Fibroblast of lung (primary cell): ENCODE results near the gene MYL10. TPM values are rescaled to one million over a fixed set of nuclear protein-coding genes. Genes with fewer than 3 reads are reported as not detected.

Experiments
- DNase-seq, 2 donors: peaks; one replicate each; pipeline versions ENCODE4 v3.0.0 to v3.0.0-alpha.2; 2010; ENCODE audit warnings: low read depth in 2 of 2
- H2AFZ ChIP-seq: 2 replicates; pipeline ENCODE4 v1.5.1; 2012; ENCODE audit warnings: low read length, control low read depth, inconsistent platforms
- H3K27ac ChIP-seq: 2 replicates; pipeline ENCODE4 v1.5.1; 2011; ENCODE audit warnings: low read length, control low read depth; ENCODE audit not compliant: insufficient read depth
- H3K27me3 ChIP-seq: 2 replicates; pipeline ENCODE4 v1.5.1; 2011; ENCODE audit warnings: mild to moderate bottlenecking, low read length; ENCODE audit not compliant: control insufficient read depth, insufficient read depth
- H3K36me3 ChIP-seq: 2 replicates; pipeline ENCODE4 v1.5.1; 2011; ENCODE audit warnings: low read length; ENCODE audit not compliant: control insufficient read depth, insufficient read depth
- H3K4me1 ChIP-seq: 2 replicates; pipeline ENCODE4 v1.5.1; 2011; ENCODE audit warnings: low read length; ENCODE audit not compliant: control insufficient read depth, insufficient read depth; ENCODE audit errors: extremely low read depth
- H3K4me2 ChIP-seq: 2 replicates; pipeline ENCODE4 v1.5.1; 2011; ENCODE audit warnings: low read length, control low read depth; ENCODE audit not compliant: insufficient read depth; ENCODE audit errors: extremely low read depth
- H3K4me3 ChIP-seq, 4 experiments: fragments of 200-600 bp in 1 of 4; sonication (generic) in 1 of 4; replicated peaks in 1 of 4; 2 replicates each; pipeline ENCODE4 v1.5.1; 2011 to 2016; ENCODE audit warnings: low read length in 4 of 4, low read depth in 3 of 4, mild to moderate bottlenecking in 3 of 4, control low read depth in 2 of 4, inconsistent platforms in 1 of 4, mixed read lengths in 1 of 4; ENCODE audit not compliant: insufficient read depth in 1 of 4; ENCODE audit errors: control extremely low read depth in 1 of 4
- H3K79me2 ChIP-seq: 2 replicates; pipeline ENCODE4 v1.5.1; 2012; ENCODE audit warnings: mild to moderate bottlenecking, low read length, inconsistent platforms; ENCODE audit not compliant: control insufficient read depth, insufficient read depth
- H3K9ac ChIP-seq: 2 replicates; pipeline ENCODE4 v1.5.1; 2011; ENCODE audit warnings: mild to moderate bottlenecking, low read length, control low read depth; ENCODE audit not compliant: insufficient read depth
- H3K9me3 ChIP-seq: 2 replicates; pipeline ENCODE4 v1.5.1; 2012; ENCODE audit warnings: low read depth, low read length; ENCODE audit not compliant: control insufficient read depth, insufficient read depth
- H4K20me1 ChIP-seq: 2 replicates; pipeline ENCODE4 v1.5.1; 2011; ENCODE audit warnings: low read length; ENCODE audit not compliant: control insufficient read depth, insufficient read depth; ENCODE audit errors: extremely low read depth
- CTCF ChIP-seq, 2 donors: IDR thresholded peaks in 1 of 2; conservative IDR thresholded peaks in 1 of 2; 1 replicate in 1 of 2; 2 replicates in 1 of 2; pipeline ENCODE4 v1.5.1; 2011 to 2012; ENCODE audit warnings: low read length in 2 of 2, control low read depth in 1 of 2, inconsistent platforms in 1 of 2, low read depth in 1 of 2, mild to moderate bottlenecking in 1 of 2
- EZH2 ChIP-seq: IDR thresholded peaks from 2 replicates; pipeline ENCODE4 v1.5.1; 2012; ENCODE audit warnings: low read length, control low read depth, mild to moderate bottlenecking; ENCODE audit errors: missing control alignments
- polyA plus RNA-seq, 2 donors: library from polyadenylated mRNA; depleted of rRNA in 1 of 2; stranded (reverse) in 1 of 2; unstranded in 1 of 2; fragments of >200 nt; gene quantifications; 2 replicates each; pipeline ENCODE4 v1.2.1, GENCODE V29; 2011 to 2012; ENCODE audit warnings: missing spikeins in 1 of 2
- total RNA-seq: library from RNA; depleted of rRNA; stranded (reverse); fragments of >200 nt; gene quantifications from 2 replicates; pipeline ENCODE4 v1.2.1, GENCODE V29; 2014

The MYL10 gene
- total and polyA plus RNA-seq, 2 donors (not counting 1 experiment from before 2014, with no cell fraction given): not detected

- Histone ChIP-seq H3K9me3 (no peaks in the 10 kb centered on the region), H2AFZ (no peak overlapping the region), H3K4me1 (no peaks in the 10 kb centered on the region), H3K4me2 (no peak overlapping the region), H3K36me3 (no peaks in the 10 kb centered on the region), H4K20me1 (no peaks in the 10 kb centered on the region), H3K79me2 (no peaks in the 10 kb centered on the region), H3K9ac (no peak overlapping the region), H3K27ac (no peak overlapping the region), H3K27me3 (no peaks in the 10 kb centered on the region), H3K4me3 (no peak overlapping the region)
- DNase-seq: no peak
- TF ChIP-seq EZH2: no peak
- no peak for TF ChIP-seq CTCF (conservative IDR thresholded peaks at IDR 0.05 in 1 of 2, IDR thresholded peaks at IDR 0.05 in 1 of 2; ENCODE audit: low read depth in 1 of 2, low read length in 2 of 2)
These were observed 7.9 kb upstream of the MYL10 start for GRCh38 chr7:101636822-101637623.

- no peaks in the 10 kb centered on the region for H3K36me3 ChIP-seq
- H3K9me3 ChIP-seq: no peaks in the 10 kb centered on the region
- H3K4me2 ChIP-seq: no peak overlapping the region
- H3K79me2 ChIP-seq: no peaks in the 10 kb centered on the region
- H3K27ac ChIP-seq: no peak overlapping the region
- DNase-seq: no peak
- no peak overlapping the region for H2AFZ ChIP-seq
- no peaks in the 10 kb centered on the region for H3K4me1 ChIP-seq
- H3K4me3 ChIP-seq: no peak overlapping the region
- TF ChIP-seq CTCF (conservative IDR thresholded peaks at IDR 0.05 in 1 of 2, IDR thresholded peaks at IDR 0.05 in 1 of 2; ENCODE audit: low read depth in 1 of 2, low read length in 2 of 2) (no peak), EZH2 (no peak)
- H3K9ac ChIP-seq: no peak overlapping the region
- no peaks in the 10 kb centered on the region for H3K27me3 ChIP-seq
- no peaks in the 10 kb centered on the region for H4K20me1 ChIP-seq
These were observed 6.4 kb upstream of the MYL10 start for GRCh38 chr7:101635484-101635883.

GRCh38 chr7:101634196-101634717 lies 5.2 kb upstream of the MYL10 start:
- Histone ChIP-seq H3K27me3 (no peaks in the 10 kb centered on the region), H3K9me3 (no peaks in the 10 kb centered on the region), H3K79me2 (no peaks in the 10 kb centered on the region), H3K27ac (no peak overlapping the region), H3K36me3 (no peaks in the 10 kb centered on the region), H3K9ac (no peak overlapping the region), H2AFZ (no peak overlapping the region), H3K4me1 (no peaks in the 10 kb centered on the region), H3K4me2 (no peak overlapping the region), H3K4me3 (no peak overlapping the region), H4K20me1 (no peaks in the 10 kb centered on the region)
- DNase-seq: no peak
- TF ChIP-seq CTCF (conservative IDR thresholded peaks at IDR 0.05 in 1 of 2, IDR thresholded peaks at IDR 0.05 in 1 of 2; ENCODE audit: low read depth in 1 of 2, low read length in 2 of 2) (no peak), EZH2 (no peak)
